Upper lobe of right lung (tissue), 1 donor: Measurements from ENCODE around the gene DMWD. TPM values are rescaled to one million over a fixed set of nuclear protein-coding genes. Genes with fewer than 3 reads are reported as not detected.
A peak's percentile ranks its signal among the peaks of the same experiment; 100 is the strongest.

Source experiments
- ATAC-seq: fragments of 200-7000 bp; cut with Tn5 transposase; one replicate; pipeline ENCODE4 v1.9.1; 2020; ENCODE audit warnings: mild to moderate bottlenecking, moderate library complexity
- DNase-seq: peaks from one replicate; pipeline ENCODE4 v3.0.0-alpha.2; 2020
- H3K27ac ChIP-seq: fragments of 200-600 bp; one replicate; pipeline ENCODE4 v1.8.0; 2022
- H3K27me3 ChIP-seq: fragments of 200-600 bp; one replicate; pipeline ENCODE4 v1.8.0; 2022; ENCODE audit warnings: mild to moderate bottlenecking
- H3K36me3 ChIP-seq: fragments of 200-600 bp; one replicate; pipeline ENCODE4 v1.8.0; 2022
- H3K4me1 ChIP-seq: fragments of 200-600 bp; one replicate; pipeline ENCODE4 v1.8.0; 2022
- H3K4me3 ChIP-seq: fragments of 200-600 bp; one replicate; pipeline ENCODE4 v1.8.0; 2022; ENCODE audit warnings: mild to moderate bottlenecking
- H3K9me3 ChIP-seq: fragments of 200-600 bp; one replicate; pipeline ENCODE4 v1.8.0; 2022
- intact Hi-C: fragments of 100-400 bp; cut with DNase I; formaldehyde crosslinking; loops from one replicate; pipeline ENCODE4 v1.11.0; 2022
- total RNA-seq: library from RNA; stranded (reverse); fragmentation: NEBNext Ultra II Directional; extraction: Animal tissue kit (Norgen Biotek cat#: 25700); gene quantifications from one replicate; pipeline ENCODE4 v1.2.1, GENCODE V29; 2021
- TF ChIP-seq, protein P1 (sequence below): fragments of 200-600 bp; IDR thresholded peaks from one replicate; pipeline ENCODE4 v1.8.0; 2022; ENCODE audit warnings: antibody characterized with exemption
- donor health status: DM: no; HTN: yes; CAD: no; lungs with severe emphysema.

DMWD gene
- total RNA-seq, 1 donor from 2014 or later, result 58.7 TPM

DNA sequence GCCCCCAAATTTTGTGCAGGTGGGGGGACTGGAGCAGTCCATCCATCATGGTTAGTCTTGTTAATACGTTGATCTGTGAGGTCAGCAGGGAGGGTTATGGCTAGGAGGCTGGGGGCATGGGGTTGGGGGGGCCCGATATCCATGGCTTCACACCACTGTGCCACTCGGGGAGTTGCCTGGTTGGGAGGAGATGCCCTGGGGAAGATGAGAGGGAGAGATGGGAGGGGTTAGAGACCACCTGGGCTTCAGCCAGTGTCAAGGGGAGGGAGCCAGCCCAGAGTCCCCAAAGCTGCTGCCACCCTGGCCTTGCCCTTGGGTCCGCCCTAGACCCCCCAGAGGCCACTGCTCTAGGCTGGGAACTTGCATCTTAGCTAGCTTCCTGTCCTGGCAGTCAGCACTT lies 8.5 kb downstream of the DMWD start:
- peak overlapping the region; percentile 73 for H3K27ac ChIP-seq
- intact Hi-C loops, result no loop called here

DNA sequence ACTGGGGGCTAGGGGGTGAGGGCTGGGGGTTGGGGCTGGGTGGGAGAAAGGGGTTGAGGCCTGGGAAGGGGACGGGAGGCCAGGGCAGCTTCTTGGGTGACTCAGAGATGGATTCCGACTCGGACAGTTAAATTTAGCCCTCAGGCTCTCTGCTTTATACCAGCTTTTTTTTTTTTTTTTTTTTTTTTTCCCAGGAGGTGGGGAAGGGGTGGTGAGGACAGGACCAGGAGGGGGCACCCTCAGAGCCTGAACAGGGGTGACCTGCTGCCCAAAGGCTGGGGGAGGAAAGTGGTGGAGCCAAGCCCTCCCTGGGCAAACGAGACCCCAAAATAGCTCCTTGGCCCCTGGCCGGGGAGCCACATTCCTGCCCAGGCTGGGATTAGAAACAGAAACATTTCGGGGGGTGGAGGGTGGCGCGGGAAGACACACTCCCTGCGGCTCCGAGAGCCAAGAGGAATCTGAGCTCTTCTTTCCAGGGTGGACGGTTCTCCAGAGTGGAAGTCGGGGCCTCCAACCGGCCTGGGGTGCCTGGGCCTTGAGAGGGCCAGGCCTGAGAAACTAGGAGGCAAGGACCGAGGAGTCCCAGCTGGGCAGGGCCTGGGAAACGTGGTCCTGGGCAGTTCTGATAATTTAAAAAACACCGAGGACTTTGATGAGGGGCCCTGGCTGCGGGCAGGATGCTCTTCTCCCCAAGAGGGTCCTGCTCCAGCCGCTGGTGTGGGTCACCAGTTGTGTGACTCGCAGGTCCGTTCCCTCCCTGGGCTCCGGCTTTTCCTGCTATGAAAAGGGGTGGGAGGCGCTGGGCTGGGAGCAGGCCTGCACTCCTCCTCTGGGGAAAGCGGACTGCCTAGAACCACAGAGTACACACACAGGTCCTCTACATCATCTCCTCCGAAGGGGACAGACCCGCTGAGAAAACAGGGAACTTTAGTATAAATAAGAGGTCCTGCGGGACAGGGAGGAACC lies 9.5 kb downstream of the DMWD start:
- ATAC-seq, result no peak
- DNase-seq, result no peak

More for the DNA sequence above, 8.5 kb downstream of the DMWD start:
- Histone ChIP-seq H3K4me3 (no peak overlapping the region), H3K4me1 (peaks cover 19% of the 10 kb centered on the region), H3K36me3 (peaks cover 22% of the 10 kb centered on the region), H3K27me3 (no peaks in the 10 kb centered on the region), H3K9me3 (no peaks in the 10 kb centered on the region)
- ATAC-seq (no peak), DNase-seq (no peak)
- TF ChIP-seq, protein P1, sequence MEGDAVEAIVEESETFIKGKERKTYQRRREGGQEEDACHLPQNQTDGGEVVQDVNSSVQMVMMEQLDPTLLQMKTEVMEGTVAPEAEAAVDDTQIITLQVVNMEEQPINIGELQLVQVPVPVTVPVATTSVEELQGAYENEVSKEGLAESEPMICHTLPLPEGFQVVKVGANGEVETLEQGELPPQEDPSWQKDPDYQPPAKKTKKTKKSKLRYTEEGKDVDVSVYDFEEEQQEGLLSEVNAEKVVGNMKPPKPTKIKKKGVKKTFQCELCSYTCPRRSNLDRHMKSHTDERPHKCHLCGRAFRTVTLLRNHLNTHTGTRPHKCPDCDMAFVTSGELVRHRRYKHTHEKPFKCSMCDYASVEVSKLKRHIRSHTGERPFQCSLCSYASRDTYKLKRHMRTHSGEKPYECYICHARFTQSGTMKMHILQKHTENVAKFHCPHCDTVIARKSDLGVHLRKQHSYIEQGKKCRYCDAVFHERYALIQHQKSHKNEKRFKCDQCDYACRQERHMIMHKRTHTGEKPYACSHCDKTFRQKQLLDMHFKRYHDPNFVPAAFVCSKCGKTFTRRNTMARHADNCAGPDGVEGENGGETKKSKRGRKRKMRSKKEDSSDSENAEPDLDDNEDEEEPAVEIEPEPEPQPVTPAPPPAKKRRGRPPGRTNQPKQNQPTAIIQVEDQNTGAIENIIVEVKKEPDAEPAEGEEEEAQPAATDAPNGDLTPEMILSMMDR, result no peak

DNA sequence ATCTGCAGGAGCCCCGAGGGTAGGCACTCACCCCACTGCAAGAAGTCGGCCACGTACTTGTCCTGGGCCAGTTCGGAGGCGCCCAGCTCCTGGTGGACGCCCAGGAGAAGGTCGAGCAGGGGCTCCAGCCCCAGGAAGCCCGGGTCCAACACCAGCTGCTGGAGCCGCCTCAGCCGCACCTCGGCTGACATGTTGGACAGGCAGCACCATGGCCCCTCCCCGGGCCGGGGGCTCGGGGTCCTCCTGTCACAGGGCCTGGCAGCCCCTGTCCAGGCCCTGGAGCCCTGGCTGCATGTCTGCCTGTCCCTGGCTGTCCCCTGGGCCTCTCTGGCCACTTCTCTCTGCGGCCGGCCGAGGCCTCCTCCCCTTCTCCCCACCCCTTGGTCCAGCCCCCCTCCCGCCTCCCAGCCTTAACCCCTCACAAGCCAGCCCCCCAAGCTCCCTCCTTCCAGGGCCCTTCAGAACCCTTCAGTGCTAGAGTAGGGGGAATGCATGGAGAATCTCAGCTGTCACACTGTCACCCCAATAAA lies 10.4 kb downstream of the DMWD start, which contains the start of gene DMPK:
TSS of gene DMPK (minus strand) at position 329 of the 530 bp plus-strand sequence. CDS start at position 191, 138 bp downstream.
- peak within 1 kb of the TSS; percentile 56 for H3K4me3 ChIP-seq
- ATAC-seq, result no peak

More for the DNA sequence above, 9.5 kb downstream of the DMWD start:
- Histone ChIP-seq H3K27me3 (no peaks in the 10 kb centered on the region), H3K9me3 (no peaks in the 10 kb centered on the region), H3K36me3 (peaks cover 12% of the 10 kb centered on the region), H3K4me1 (peaks cover 22% of the 10 kb centered on the region), H3K4me3 (peak overlapping the region; percentile 56), H3K27ac (peak overlapping the region; percentile 73)
- intact Hi-C loops, result no loop called here
- TF ChIP-seq, protein P1, result no peak

DNA sequence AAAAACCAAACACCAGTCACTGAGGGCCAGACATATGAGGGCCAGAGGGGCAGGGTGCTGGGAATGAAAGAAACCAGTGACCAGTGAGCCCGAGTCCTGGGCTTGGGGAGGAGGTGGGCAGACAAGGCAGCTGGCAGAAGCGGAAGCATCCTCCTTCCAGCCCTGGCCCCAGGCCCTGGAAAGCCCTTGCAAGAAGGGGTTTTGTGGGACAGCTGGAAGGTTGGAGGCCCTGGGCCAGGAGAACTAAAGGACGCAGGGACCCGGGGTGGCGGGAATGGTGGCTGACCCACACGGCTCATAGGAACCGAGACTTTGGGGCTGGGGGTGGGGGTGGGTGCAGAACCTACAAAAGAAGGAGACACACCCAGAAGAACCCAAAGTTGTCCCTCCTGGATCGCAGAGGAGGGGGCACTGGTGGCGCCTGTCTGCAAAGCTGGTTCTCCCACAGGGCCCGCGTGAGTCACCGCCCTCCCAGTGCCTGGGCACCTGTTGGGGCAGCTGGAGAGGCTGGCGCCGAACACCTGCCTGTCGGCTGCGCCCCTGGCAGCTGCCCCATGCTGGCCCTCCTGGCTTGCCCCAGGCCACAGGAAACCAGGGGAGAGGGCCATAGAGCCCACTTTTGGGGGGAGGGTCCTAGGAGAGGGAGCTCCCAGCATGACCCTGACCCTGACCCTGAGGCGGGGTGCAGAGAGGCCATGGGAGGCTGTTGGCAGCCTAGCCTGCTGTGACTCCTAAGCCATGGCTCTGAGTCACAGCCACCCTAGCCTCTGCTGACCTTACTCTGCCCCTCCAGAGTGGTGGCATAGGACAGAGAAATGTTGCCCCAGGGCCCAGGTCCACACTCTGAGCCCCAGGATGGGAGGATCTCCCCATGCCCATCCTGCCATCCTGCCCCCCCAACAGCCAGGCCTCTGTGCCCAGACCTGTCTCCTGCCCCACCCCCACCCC lies 11.2 kb downstream of the DMWD start:
- peaks cover 16% of the 10 kb centered on the region for H3K36me3 ChIP-seq
- peaks cover 22% of the 10 kb centered on the region for H3K4me1 ChIP-seq
- H3K27ac ChIP-seq, result peak overlapping the region; percentile 73
- DNase-seq (no peak), ATAC-seq (peak; percentile 5)
- no peaks in the 10 kb centered on the region for H3K9me3 ChIP-seq
- TF ChIP-seq, protein P1, result no peak
- H3K4me3 ChIP-seq, result peak overlapping the region; percentile 56
- H3K27me3 ChIP-seq, result no peaks in the 10 kb centered on the region
- intact Hi-C loops, result no loop called here

More for the DNA sequence above, 10.4 kb downstream of the DMWD start, which contains the start of gene DMPK:
- Histone ChIP-seq H3K27me3 (no peaks in the 10 kb centered on the region), H3K9me3 (no peaks in the 10 kb centered on the region), H3K36me3 (peaks cover 15% of the 10 kb centered on the region), H3K27ac (peak within 1 kb of the TSS; percentile 73), H3K4me1 (peaks cover 22% of the 10 kb centered on the region)
- TF ChIP-seq, protein P1, result no peak
- no peak for DNase-seq
- intact Hi-C loops, result no loop called here
